Measurements from ENCODE around the gene CHRNB2. TPM values are rescaled to one million over a fixed set of nuclear protein-coding genes. Genes with fewer than 3 reads are reported as not detected.

CHRNB2 gene
- total and polyA plus RNA-seq, 2 donors (not counting 3 experiments of a cell fraction or from before 2014, with no cell fraction given): not detected

DNA sequence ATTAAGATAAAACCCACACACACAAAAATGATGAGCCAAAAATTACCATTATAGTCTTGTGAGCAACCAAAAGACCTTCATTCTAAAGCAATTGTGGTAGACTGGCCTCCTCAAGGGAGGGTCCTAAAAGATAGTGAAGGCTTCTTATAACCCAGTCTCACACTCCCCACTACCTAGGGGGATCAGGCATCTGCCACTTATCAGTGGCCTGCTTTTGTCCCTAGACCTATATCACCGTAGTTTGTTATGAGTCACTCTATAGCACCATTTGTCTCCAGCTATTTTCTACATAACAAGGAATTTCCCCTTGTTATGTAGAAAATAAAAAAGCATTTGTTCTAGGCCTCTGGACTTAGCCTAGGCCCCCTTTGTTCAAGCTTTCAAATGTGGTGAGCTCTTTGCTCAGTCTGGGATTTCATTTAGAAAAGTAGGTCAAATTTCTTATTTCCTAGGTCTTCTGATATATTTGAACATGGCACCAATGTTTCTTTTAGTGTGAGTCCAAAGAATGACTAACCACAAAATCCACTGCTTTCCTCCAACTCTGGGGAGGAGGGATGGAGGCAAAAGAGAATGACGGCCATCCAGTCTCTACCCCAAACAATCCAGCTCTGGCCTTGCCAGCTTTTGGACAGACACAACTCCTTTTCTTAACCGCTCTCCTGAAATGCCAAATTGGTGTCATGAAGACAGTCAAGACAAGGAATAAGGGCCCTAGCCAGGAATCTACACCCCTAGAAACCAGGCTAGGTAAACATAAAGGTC, 31.5 kb downstream of the CHRNB2 start:
- intact Hi-C loops (cut with micrococcal nuclease) (no loop called here), dilution Hi-C loops (cut with MboI; ENCODE audit: extremely low pct_ligation_motif_present, low sequenced_read_pairs) (no loop called here)
- no peak overlapping the region for H3K9ac ChIP-seq (replicated peaks; ENCODE audit: extremely low read depth, insufficient read depth, low read length)
- BruUV-seq (replicated peaks): no TSS peak
- H3K27me3 ChIP-seq (ENCODE audit: control insufficient read depth in 2 of 2, insufficient read depth in 2 of 2, low read length in 2 of 2): no peaks in the 10 kb centered on the region
- no peak overlapping the region for H2AFZ ChIP-seq (ENCODE audit: low read depth, low read length)
- no peak overlapping the region for H3K4me3 ChIP-seq (replicated peaks in 1 of 3; ENCODE audit: insufficient read depth in 1 of 3, low read depth in 1 of 3, low read length in 3 of 3)
- peaks cover 36 to 56% of the 10 kb centered on the region in 2 experiments for H3K36me3 ChIP-seq (ENCODE audit: control insufficient read depth in 2 of 2, extremely low read depth in 1 of 2, insufficient read depth in 2 of 2, low read length in 2 of 2)
- DNase-seq (ENCODE audit: low read depth, low spot score) (peak; percentile 17), FAIRE-seq (peak; percentile 77)
- H3K79me2 ChIP-seq (ENCODE audit: control insufficient read depth, insufficient read depth, low read length): peaks cover 48% of the 10 kb centered on the region
- no peaks in the 10 kb centered on the region for H3K9me1 ChIP-seq (replicated peaks; ENCODE audit: control insufficient read depth, extremely low read depth, insufficient read depth, low read length)
- no peak overlapping the region for H3K4me2 ChIP-seq (ENCODE audit: insufficient read depth, low read length)
- no peaks in the 10 kb centered on the region for H4K20me1 ChIP-seq (replicated peaks; ENCODE audit: control insufficient read depth, extremely low read depth, insufficient read depth, low read length)
- POLR2A ChIA-PET: no interaction called here
- peak overlapping the region; percentile 27 for H3K27ac ChIP-seq (ENCODE audit: insufficient read depth, low read depth, low read length)
- TF ChIP-seq GATA2 (IDR thresholded peaks at IDR 0.05; ENCODE audit: insufficient read depth, insufficient read length, low read depth, low read length): no peak
- no peak for TF ChIP-seq JUN (IDR thresholded peaks at IDR 0.05; ENCODE audit: borderline replicate concordance, insufficient read depth, insufficient read length, low read depth)
- TF ChIP-seq, protein P1, sequence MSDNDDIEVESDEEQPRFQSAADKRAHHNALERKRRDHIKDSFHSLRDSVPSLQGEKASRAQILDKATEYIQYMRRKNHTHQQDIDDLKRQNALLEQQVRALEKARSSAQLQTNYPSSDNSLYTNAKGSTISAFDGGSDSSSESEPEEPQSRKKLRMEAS (IDR thresholded peaks at IDR 0.05; ENCODE audit: insufficient read depth, insufficient read length): no peak
- TF ChIP-seq CTCF (IDR thresholded peaks at IDR 0.05; ENCODE audit: extremely low read depth in 1 of 2, insufficient read depth in 1 of 2, low read depth in 1 of 2, low read length in 2 of 2): no peak
- no peak for TF ChIP-seq MYC (IDR thresholded peaks at IDR 0.05; ENCODE audit: low read depth, low read length)
- no peak for TF ChIP-seq POLR2AphosphoS5 (IDR thresholded peaks at IDR 0.05; ENCODE audit: insufficient read depth, low read depth, low read length)
- no peak for TF ChIP-seq EZH2 (IDR thresholded peaks at IDR 0.05; ENCODE audit: borderline replicate concordance, low read depth, low read length, severe bottlenecking)
- no peak for TF ChIP-seq POLR2A (IDR thresholded peaks at IDR 0.05; ENCODE audit: low read depth, low read length)
- no peak for TF ChIP-seq FOS (IDR thresholded peaks at IDR 0.05; ENCODE audit: borderline replicate concordance, insufficient read depth, low read length)
- no peaks in the 10 kb centered on the region for H3K9me3 ChIP-seq (replicated peaks; ENCODE audit: control insufficient read depth, insufficient read depth, low read length)
- peaks cover 3% of the 10 kb centered on the region for H3K4me1 ChIP-seq (ENCODE audit: control insufficient read depth, extremely low read depth, insufficient read depth, low read length)
- CTCF ChIA-PET: interaction anchor here (1.1 to 1.4 kb wide), 4 partner anchors 14 to 52 kb away, joined by 3 to 5 read pairs (median 3); no protein-coding TSS in a partner anchor
